Mesenteric fat pad (tissue), 1 donor: ENCODE measurements around the gene USH2A. TPM values are rescaled to one million over a fixed set of nuclear protein-coding genes. Genes with fewer than 3 reads are reported as not detected.

Experiments used
- DNase-seq: peaks from one replicate; pipeline ENCODE4 v3.0.0-alpha.2; 2020; ENCODE audit warnings: low spot score
- total RNA-seq: library from RNA; stranded (reverse); fragmentation: NEBNext Ultra II Directional; extraction: Animal tissue kit (Norgen Biotek cat#: 25700); gene quantifications from one replicate; pipeline ENCODE4 v1.2.1, GENCODE V29; 2021
- donor health status: DM: yes; HTN: yes; CAD: no.

USH2A gene
- total RNA-seq, 1 donor from 2014 or later: not detected

GRCh38 chr1:215794156-215794555 lies 629.1 kb downstream of the USH2A start:
- no peak for DNase-seq

- DNase-seq: no peak
These were observed 630.1 kb downstream of the USH2A start for GRCh38 chr1:215793180-215793579.

- no peak for DNase-seq
These were observed 630.8 kb downstream of the USH2A start for GRCh38 chr1:215792446-215792845.

GRCh38 chr1:215789981-215790380 lies 633.3 kb downstream of the USH2A start:
- DNase-seq: no peak

- no peak for DNase-seq
These were observed 636.3 kb downstream of the USH2A start for GRCh38 chr1:215786997-215787396.

- no peak for DNase-seq
These were observed 642.6 kb downstream of the USH2A start for GRCh38 chr1:215780641-215781040.

GRCh38 chr1:215780139-215780538 lies 643.1 kb downstream of the USH2A start:
- DNase-seq: no peak

- DNase-seq: no peak
These were observed 643.5 kb downstream of the USH2A start for GRCh38 chr1:215779729-215780128.

- DNase-seq: no peak
These were observed 645.8 kb downstream of the USH2A start for GRCh38 chr1:215777370-215777925.

GRCh38 chr1:215776336-215776735 lies 646.9 kb downstream of the USH2A start:
- DNase-seq: no peak

GRCh38 chr1:215772151-215772550 lies 651.1 kb downstream of the USH2A start:
- DNase-seq: no peak

GRCh38 chr1:215768303-215768702 lies 654.9 kb downstream of the USH2A start:
- no peak for DNase-seq

GRCh38 chr1:215767761-215768160 lies 655.5 kb downstream of the USH2A start:
- no peak for DNase-seq

- no peak for DNase-seq
These were observed 656.7 kb downstream of the USH2A start for GRCh38 chr1:215766521-215766920.

GRCh38 chr1:215765833-215766232 lies 657.4 kb downstream of the USH2A start:
- no peak for DNase-seq

GRCh38 chr1:215761446-215761845 lies 661.8 kb downstream of the USH2A start:
- DNase-seq: no peak

GRCh38 chr1:215754112-215754511 lies 669.1 kb downstream of the USH2A start:
- DNase-seq: no peak

GRCh38 chr1:215749414-215749813 lies 673.8 kb downstream of the USH2A start:
- no peak for DNase-seq

GRCh38 chr1:215748431-215748830 lies 674.8 kb downstream of the USH2A start:
- DNase-seq: no peak

- DNase-seq: no peak
These were observed 678.8 kb downstream of the USH2A start for GRCh38 chr1:215744419-215744818.

- DNase-seq: no peak
These were observed 684.2 kb downstream of the USH2A start for GRCh38 chr1:215739025-215739424.

GRCh38 chr1:215731699-215732098 lies 691.5 kb downstream of the USH2A start:
- no peak for DNase-seq

- DNase-seq: no peak
These were observed 692.6 kb downstream of the USH2A start for GRCh38 chr1:215730600-215730999.

- no peak for DNase-seq
These were observed 695.1 kb downstream of the USH2A start for GRCh38 chr1:215728169-215728568.
